Lung (tissue), 12 donors: ENCODE results near the gene PRSS56. TPM values are rescaled to one million over a fixed set of nuclear protein-coding genes. Genes with fewer than 3 reads are reported as not detected.

Experiments
- ATAC-seq: fragments of 200-7000 bp; cut with Tn5 transposase; one replicate; pipeline ENCODE4 v1.9.1; 2020; ENCODE audit warnings: moderate number of reproducible peaks; ENCODE audit not compliant: insufficient read depth, low FRiP score
- DNase-seq, 3 donors: peaks; one replicate each; pipeline ENCODE4 v3.0.0-alpha.2; 2013 to 2017
- H3K27ac ChIP-seq, 2 donors: one replicate each; pipeline ENCODE4 v1.5.1; 2013; ENCODE audit warnings: mild to moderate bottlenecking in 2 of 2, moderate library complexity in 2 of 2, control low read depth in 1 of 2, inconsistent platforms in 1 of 2, low read depth in 1 of 2, low read length in 1 of 2
- H3K27me3 ChIP-seq, 3 donors: one replicate each; pipeline ENCODE4 v1.5.1; 2013; ENCODE audit warnings: low read length in 2 of 3; ENCODE audit not compliant: control insufficient read depth in 3 of 3, insufficient read depth in 3 of 3
- H3K36me3 ChIP-seq, 4 donors: one replicate each; pipeline ENCODE4 v1.5.1; 2013; ENCODE audit warnings: low read length in 4 of 4, mild to moderate bottlenecking in 1 of 4, moderate library complexity in 1 of 4; ENCODE audit not compliant: control insufficient read depth in 4 of 4, insufficient read depth in 4 of 4
- H3K4me1 ChIP-seq, 5 donors: one replicate each; pipeline ENCODE4 v1.5.1; 2013; ENCODE audit warnings: low read length in 5 of 5, mild to moderate bottlenecking in 2 of 5, moderate library complexity in 1 of 5; ENCODE audit not compliant: control insufficient read depth in 5 of 5, insufficient read depth in 5 of 5
- H3K4me3 ChIP-seq: one replicate; pipeline ENCODE4 v1.5.1; 2013; ENCODE audit warnings: mild to moderate bottlenecking, control low read depth, moderate library complexity
- H3K9ac ChIP-seq, 2 donors: one replicate each; pipeline ENCODE4 v1.5.1; 2013; ENCODE audit warnings: low read length in 2 of 2, control low read depth in 1 of 2; ENCODE audit not compliant: insufficient read depth in 1 of 2
- H3K9me3 ChIP-seq, 4 donors: one replicate each; pipeline ENCODE4 v1.5.1; 2013; ENCODE audit warnings: low read length in 3 of 4, mild to moderate bottlenecking in 1 of 4, moderate library complexity in 1 of 4; ENCODE audit not compliant: control insufficient read depth in 4 of 4, insufficient read depth in 3 of 4
- CTCF ChIP-seq: IDR thresholded peaks from 2 replicates; pipeline ENCODE4 v1.5.1; 2012; ENCODE audit warnings: mild to moderate bottlenecking; ENCODE audit errors: control extremely low read depth, extremely low read depth
- WGBS, 2 donors: extraction: QIAGEN DNeasy Blood & Tissue Kit; methylation state at CpG; one replicate each; pipeline ENCODE4 v1.1.7; 2013; 5-methylcytosine and 5-hydroxymethylcytosine counted together
- polyA plus RNA-seq, 2 donors: library from polyadenylated mRNA; stranded (reverse); fragments of 200-250 nt; gene quantifications; one replicate each; pipeline ENCODE4 v1.2.1, GENCODE V29; 2013
- total RNA-seq, 2 donors: library from RNA; depleted of rRNA in 1 of 2; stranded (reverse); fragments of >200 nt in 1 of 2; gene quantifications; one replicate each; pipeline ENCODE4 v1.2.1, GENCODE V29; 2014 to 2021
- donor health status: control.
- donor health status: control.
- donor health status: Bipolar disorder and iron deficiency.
- donor health status: healthy.
- donor health status: DM: yes; HTN: yes; CAD: no.

The PRSS56 gene
- total and polyA plus RNA-seq, 4 donors, result not detected

- Histone ChIP-seq H3K4me1 (peaks cover 0 to 18% (median 0%) of the 10 kb centered on the region in 5 donors), H3K36me3 (peaks cover 23 to 38% (median 32%) of the 10 kb centered on the region in 4 donors), H3K27ac (no peak overlapping the region)
These were observed 52.9 kb downstream of the PRSS56 start for GRCh38 chr2:232573042-232573441.

GRCh38 chr2:232573771-232574435 lies 53.7 kb downstream of the PRSS56 start:
- Histone ChIP-seq H3K4me1 (peaks cover 0 to 18% (median 0%) of the 10 kb centered on the region in 5 donors), H3K27ac (no peak overlapping the region), H3K4me3 (no peak overlapping the region), H3K27me3 (no peaks in the 10 kb centered on the region), H3K36me3 (peaks cover 16 to 31% (median 27%) of the 10 kb centered on the region in 4 donors), H3K9ac (no peak overlapping the region), H3K9me3 (no peaks in the 10 kb centered on the region)
- TF ChIP-seq CTCF, result no peak
- no peak for DNase-seq
- WGBS, 2 donors, result 92 to 98% methylated on average over 8 of the region's 8 CpGs
- no peak for ATAC-seq

More at GRCh38 chr2:232573042-232573441, 52.9 kb downstream of the PRSS56 start:
- Histone ChIP-seq H3K9ac (no peak overlapping the region), H3K9me3 (no peaks in the 10 kb centered on the region), H3K4me3 (no peak overlapping the region), H3K27me3 (no peaks in the 10 kb centered on the region)
- ATAC-seq (no peak), DNase-seq (no peak)
- TF ChIP-seq CTCF, result no peak

GRCh38 chr2:232574674-232575403 lies 54.7 kb downstream of the PRSS56 start:
- Histone ChIP-seq H3K9me3 (no peaks in the 10 kb centered on the region), H3K27ac (no peak overlapping the region), H3K4me1 (peaks cover 0 to 19% (median 0%) of the 10 kb centered on the region in 5 donors), H3K36me3 (peaks cover 7 to 22% (median 20%) of the 10 kb centered on the region in 4 donors), H3K4me3 (no peak overlapping the region), H3K9ac (no peak overlapping the region), H3K27me3 (no peaks in the 10 kb centered on the region)
- DNase-seq (no peak), ATAC-seq (no peak)
- TF ChIP-seq CTCF, result no peak
- 88 to 91% methylated on average over 5 of the region's 5 CpGs for whole genome bisulfite sequencing, 2 donors

Other genes with a start within 250 kb of the PRSS56 start
- 10 to 100 TPM in 1 of 2 donors, 1 to 10 TPM in 1; 7.0 to 25.8 TPM for gene ALPP, start 141.6 kb upstream of the PRSS56 start, total RNA-seq
- 10 to 100 TPM in 1 of 2 donors, 1 to 10 TPM in 1; 7.4 to 15.5 TPM for gene ALPP, start 141.6 kb upstream of the PRSS56 start, polyA plus RNA-seq
- gene ALPG, start 113.5 kb upstream of the PRSS56 start, total RNA-seq, result 1 to 10 TPM; 1.0 to 1.2 TPM
- under 1 TPM; 0.14 to 0.76 TPM for gene ALPG, start 113.5 kb upstream of the PRSS56 start, polyA plus RNA-seq
- not detected for gene ALPI, start 64.2 kb upstream of the PRSS56 start, total RNA-seq
- not detected for gene ALPI, start 64.2 kb upstream of the PRSS56 start, polyA plus RNA-seq
- under 1 TPM; 0.09 to 0.31 TPM for gene ECEL1, start 32.6 kb upstream of the PRSS56 start, total RNA-seq
- under 1 TPM; 0.14 to 0.35 TPM for gene ECEL1, start 32.6 kb upstream of the PRSS56 start, polyA plus RNA-seq
- not detected for gene CHRND, start 5.8 kb downstream of the PRSS56 start, total RNA-seq
- gene CHRND, start 5.8 kb downstream of the PRSS56 start, polyA plus RNA-seq, result not detected
- not detected for gene CHRNG, start 19.3 kb downstream of the PRSS56 start, total RNA-seq
- gene CHRNG, start 19.3 kb downstream of the PRSS56 start, polyA plus RNA-seq, result not detected
- 1 to 10 TPM; 3.5 to 6.0 TPM for gene TIGD1, start 30.2 kb downstream of the PRSS56 start, total RNA-seq
- gene TIGD1, start 30.2 kb downstream of the PRSS56 start, polyA plus RNA-seq, result 1 to 10 TPM; 2.0 to 5.5 TPM
- 10 to 100 TPM; 43.7 to 63.6 TPM for gene EIF4E2, start 30.3 kb downstream of the PRSS56 start, total RNA-seq
- gene EIF4E2, start 30.3 kb downstream of the PRSS56 start, polyA plus RNA-seq, result 10 to 100 TPM; 68.3 to 77.7 TPM
- 1 to 10 TPM; 2.2 to 8.6 TPM for gene EFHD1, start 113.2 kb downstream of the PRSS56 start, total RNA-seq
- 1 to 10 TPM; 2.3 to 7.4 TPM for gene EFHD1, start 113.2 kb downstream of the PRSS56 start, polyA plus RNA-seq
- gene GIGYF2, start 176.9 kb downstream of the PRSS56 start, total RNA-seq, result 100 to 1,000 TPM in 1 of 2 donors, 10 to 100 TPM in 1; 55.6 to 145 TPM
- 10 to 100 TPM; 15.9 to 19.0 TPM for gene GIGYF2, start 176.9 kb downstream of the PRSS56 start, polyA plus RNA-seq